ENCODE results near the gene EPHB2.

Gene EPHB2

GRCh38 chr1:22809783-22810182 is 99.1 kb downstream of the EPHB2 start:
- H3K27me3 ChIP-seq (ENCODE audit: control insufficient read depth, insufficient read depth, low read length) = no peaks in the 10 kb centered on the region
- no peak overlapping the region for H3K4me3 ChIP-seq (ENCODE audit: low read length)
- no peak overlapping the region for H3K9ac ChIP-seq (ENCODE audit: low read depth, low read length)
- peaks cover 20% of the 10 kb centered on the region for H3K4me1 ChIP-seq (ENCODE audit: control insufficient read depth, insufficient read depth, low read length)
- H3K4me2 ChIP-seq (ENCODE audit: low read length) = no peak overlapping the region
- H3K9me3 ChIP-seq (replicated peaks; ENCODE audit: low read length) = no peaks in the 10 kb centered on the region
- H3K36me3 ChIP-seq (ENCODE audit: insufficient read depth, low read length) = no peaks in the 10 kb centered on the region

- H3K9me3 ChIP-seq (replicated peaks; ENCODE audit: low read length) = no peaks in the 10 kb centered on the region
- H3K36me3 ChIP-seq (ENCODE audit: insufficient read depth, low read length) = no peaks in the 10 kb centered on the region
- no peak overlapping the region for H3K4me3 ChIP-seq (ENCODE audit: low read length)
- no peak overlapping the region for H3K4me2 ChIP-seq (ENCODE audit: low read length)
- H3K4me1 ChIP-seq (ENCODE audit: control insufficient read depth, insufficient read depth, low read length) = peaks cover 20% of the 10 kb centered on the region
- no peak overlapping the region for H3K9ac ChIP-seq (ENCODE audit: low read depth, low read length)
- no peaks in the 10 kb centered on the region for H3K27me3 ChIP-seq (ENCODE audit: control insufficient read depth, insufficient read depth, low read length)
These were observed 99.7 kb downstream of the EPHB2 start for GRCh38 chr1:22810378-22810777.

GRCh38 chr1:22812092-22812880 is 101.6 kb downstream of the EPHB2 start:
- Histone ChIP-seq H3K4me2 (ENCODE audit: low read length) (no peak overlapping the region), H3K27me3 (ENCODE audit: control insufficient read depth, insufficient read depth, low read length) (no peaks in the 10 kb centered on the region), H3K36me3 (ENCODE audit: insufficient read depth, low read length) (no peaks in the 10 kb centered on the region), H3K9ac (ENCODE audit: low read depth, low read length) (no peak overlapping the region), H3K4me1 (ENCODE audit: control insufficient read depth, insufficient read depth, low read length) (peaks cover 20% of the 10 kb centered on the region), H3K9me3 (replicated peaks; ENCODE audit: low read length) (no peaks in the 10 kb centered on the region), H3K4me3 (ENCODE audit: low read length) (no peak overlapping the region)

GRCh38 chr1:22812993-22813790 is 102.6 kb downstream of the EPHB2 start:
- Histone ChIP-seq H3K4me2 (ENCODE audit: low read length) (no peak overlapping the region), H3K4me3 (ENCODE audit: low read length) (no peak overlapping the region), H3K4me1 (ENCODE audit: control insufficient read depth, insufficient read depth, low read length) (peaks cover 15% of the 10 kb centered on the region), H3K9me3 (replicated peaks; ENCODE audit: low read length) (no peaks in the 10 kb centered on the region), H3K36me3 (ENCODE audit: insufficient read depth, low read length) (no peaks in the 10 kb centered on the region), H3K27me3 (ENCODE audit: control insufficient read depth, insufficient read depth, low read length) (no peaks in the 10 kb centered on the region), H3K9ac (ENCODE audit: low read depth, low read length) (no peak overlapping the region)

- Histone ChIP-seq H3K9me3 (replicated peaks; ENCODE audit: low read length) (no peaks in the 10 kb centered on the region), H3K9ac (ENCODE audit: low read depth, low read length) (no peak overlapping the region)
These were observed 103.8 kb downstream of the EPHB2 start for GRCh38 chr1:22814176-22815042.

GRCh38 chr1:22815043-22815365 is 104.4 kb downstream of the EPHB2 start:
- Histone ChIP-seq H3K4me2 (ENCODE audit: low read length) (no peak overlapping the region), H3K9ac (ENCODE audit: low read depth, low read length) (no peak overlapping the region), H3K27me3 (ENCODE audit: control insufficient read depth, insufficient read depth, low read length) (no peaks in the 10 kb centered on the region), H3K4me1 (ENCODE audit: control insufficient read depth, insufficient read depth, low read length) (no peaks in the 10 kb centered on the region), H3K9me3 (replicated peaks; ENCODE audit: low read length) (no peaks in the 10 kb centered on the region), H3K4me3 (ENCODE audit: low read length) (no peak overlapping the region), H3K36me3 (ENCODE audit: insufficient read depth, low read length) (no peaks in the 10 kb centered on the region)

More at GRCh38 chr1:22814176-22815042, 103.8 kb downstream of the EPHB2 start:
- Histone ChIP-seq H3K36me3 (ENCODE audit: insufficient read depth, low read length) (no peaks in the 10 kb centered on the region), H3K27me3 (ENCODE audit: control insufficient read depth, insufficient read depth, low read length) (no peaks in the 10 kb centered on the region), H3K4me2 (ENCODE audit: low read length) (no peak overlapping the region), H3K4me3 (ENCODE audit: low read length) (no peak overlapping the region), H3K4me1 (ENCODE audit: control insufficient read depth, insufficient read depth, low read length) (peaks cover 3% of the 10 kb centered on the region)

DNA sequence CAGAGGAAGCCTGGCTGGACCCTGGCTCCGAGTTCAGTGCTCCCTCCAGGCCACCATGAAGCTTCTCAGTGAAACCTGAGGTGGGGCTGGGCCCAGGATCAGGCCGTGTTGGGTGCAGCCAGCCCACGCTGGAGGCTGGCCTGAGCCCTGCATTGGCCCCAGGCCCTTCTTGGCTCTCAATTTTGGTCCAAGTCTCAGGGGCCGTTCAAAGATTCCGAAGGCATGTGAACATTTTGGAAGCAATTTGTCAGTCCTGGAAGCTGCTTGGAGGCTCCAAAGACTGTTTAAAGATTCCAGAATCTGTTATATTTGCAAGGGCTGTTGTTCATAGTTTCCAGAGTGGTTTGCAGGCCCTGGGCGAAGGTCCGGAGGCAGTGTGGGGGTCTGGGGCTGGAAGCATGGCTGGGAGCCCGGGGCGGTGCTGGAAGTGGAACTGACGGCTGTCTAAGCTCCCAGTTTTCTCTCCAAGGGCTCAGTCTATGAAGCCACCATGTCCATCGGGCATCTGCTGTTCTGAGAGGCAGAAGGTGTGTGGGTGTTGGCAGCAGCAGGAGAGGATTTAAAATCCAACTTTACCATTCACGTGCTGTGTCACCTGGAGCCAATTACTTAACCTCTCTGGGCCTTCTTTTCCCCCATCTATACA is 104.9 kb downstream of the EPHB2 start:
- no peak overlapping the region for H3K4me3 ChIP-seq (ENCODE audit: low read length)
- no peaks in the 10 kb centered on the region for H3K36me3 ChIP-seq (ENCODE audit: insufficient read depth, low read length)
- no peaks in the 10 kb centered on the region for H3K27me3 ChIP-seq (ENCODE audit: control insufficient read depth, insufficient read depth, low read length)
- no peaks in the 10 kb centered on the region for H3K4me1 ChIP-seq (ENCODE audit: control insufficient read depth, insufficient read depth, low read length)
- no peaks in the 10 kb centered on the region for H3K9me3 ChIP-seq (replicated peaks; ENCODE audit: low read length)
- H3K4me2 ChIP-seq (ENCODE audit: low read length) = no peak overlapping the region
- no peak overlapping the region for H3K9ac ChIP-seq (ENCODE audit: low read depth, low read length)

DNA sequence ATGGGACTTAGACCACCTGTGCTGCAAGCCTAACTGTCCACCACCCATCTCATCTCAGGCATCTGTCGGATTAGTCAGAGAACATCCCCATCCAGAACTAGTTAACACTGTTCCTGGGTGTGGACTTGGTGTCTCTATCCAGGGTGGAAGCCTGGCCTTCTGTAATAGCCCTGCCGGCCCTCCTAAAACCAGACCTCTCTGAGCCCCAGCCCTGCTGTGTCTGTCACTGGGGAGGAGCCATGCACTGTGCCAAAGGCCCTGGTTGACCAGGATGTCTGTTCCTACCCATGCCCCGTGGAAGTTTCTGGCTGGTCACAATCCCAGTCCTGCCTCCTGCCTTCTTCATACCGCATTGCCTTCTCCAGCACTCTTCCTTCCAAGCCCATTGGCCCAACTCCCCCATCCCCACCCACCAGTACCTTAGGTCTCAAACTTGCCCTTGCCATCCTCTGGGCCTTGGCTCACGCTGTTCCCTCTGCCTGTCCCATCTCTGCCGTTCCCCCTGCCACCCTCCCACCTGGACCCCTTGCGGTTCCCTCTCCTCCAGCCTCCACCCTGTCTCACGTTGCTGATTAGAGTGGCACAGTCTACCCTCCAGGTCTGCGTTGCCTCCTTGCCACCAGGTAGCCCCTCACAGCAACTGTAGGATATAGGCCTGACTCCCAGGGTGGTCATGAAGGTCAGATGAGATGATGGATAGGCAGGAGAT is 105.6 kb downstream of the EPHB2 start:
- Histone ChIP-seq H3K4me1 (ENCODE audit: control insufficient read depth, insufficient read depth, low read length) (no peaks in the 10 kb centered on the region), H3K27me3 (ENCODE audit: control insufficient read depth, insufficient read depth, low read length) (no peaks in the 10 kb centered on the region), H3K36me3 (ENCODE audit: insufficient read depth, low read length) (no peaks in the 10 kb centered on the region), H3K9me3 (replicated peaks; ENCODE audit: low read length) (no peaks in the 10 kb centered on the region), H3K4me3 (ENCODE audit: low read length) (no peak overlapping the region), H3K4me2 (ENCODE audit: low read length) (no peak overlapping the region), H3K9ac (ENCODE audit: low read depth, low read length) (no peak overlapping the region)

- Histone ChIP-seq H3K9ac (ENCODE audit: low read depth, low read length) (no peak overlapping the region), H3K4me1 (ENCODE audit: control insufficient read depth, insufficient read depth, low read length) (no peaks in the 10 kb centered on the region), H3K27me3 (ENCODE audit: control insufficient read depth, insufficient read depth, low read length) (no peaks in the 10 kb centered on the region)
These were observed 106.2 kb downstream of the EPHB2 start for GRCh38 chr1:22816803-22817202.

GRCh38 chr1:22817462-22817861 is 106.8 kb downstream of the EPHB2 start:
- H3K36me3 ChIP-seq (ENCODE audit: insufficient read depth, low read length) = no peaks in the 10 kb centered on the region
- no peaks in the 10 kb centered on the region for H3K4me1 ChIP-seq (ENCODE audit: control insufficient read depth, insufficient read depth, low read length)
- H3K4me2 ChIP-seq (ENCODE audit: low read length) = no peak overlapping the region
- H3K4me3 ChIP-seq (ENCODE audit: low read length) = no peak overlapping the region
- H3K9ac ChIP-seq (ENCODE audit: low read depth, low read length) = no peak overlapping the region
- no peaks in the 10 kb centered on the region for H3K27me3 ChIP-seq (ENCODE audit: control insufficient read depth, insufficient read depth, low read length)
- no peaks in the 10 kb centered on the region for H3K9me3 ChIP-seq (replicated peaks; ENCODE audit: low read length)

More at GRCh38 chr1:22816803-22817202, 106.2 kb downstream of the EPHB2 start:
- no peaks in the 10 kb centered on the region for H3K9me3 ChIP-seq (replicated peaks; ENCODE audit: low read length)
- H3K4me3 ChIP-seq (ENCODE audit: low read length) = no peak overlapping the region
- H3K4me2 ChIP-seq (ENCODE audit: low read length) = no peak overlapping the region
- H3K36me3 ChIP-seq (ENCODE audit: insufficient read depth, low read length) = no peaks in the 10 kb centered on the region
